ENCODE measurements around the gene FAM107B.

The FAM107B gene

GRCh38 chr10:14779001-14779651 lies 4.4 kb upstream of the FAM107B start:
- in situ Hi-C loops (cut with MboI; ENCODE audit: low sequenced_read_pairs): no loop called here

DNA sequence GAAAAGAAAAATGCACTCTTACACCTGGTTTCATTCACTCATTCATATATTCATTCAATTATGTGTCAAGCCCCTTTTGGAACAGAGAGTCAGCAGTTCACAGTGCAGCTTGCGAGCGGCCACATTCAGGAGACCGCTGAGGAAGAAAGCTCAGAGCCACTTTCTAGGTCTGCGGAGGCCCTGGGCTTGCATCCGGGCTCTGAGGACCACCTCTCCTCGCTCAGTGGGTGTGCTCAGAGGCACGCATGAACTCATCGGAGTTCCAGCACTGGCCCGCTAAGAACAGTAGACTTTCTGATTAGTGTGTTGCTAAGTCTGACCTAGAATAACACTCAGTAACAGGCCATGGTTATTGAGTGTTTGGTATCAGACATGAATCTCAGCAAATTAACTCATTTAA lies 1.8 kb upstream of the FAM107B start:
- in situ Hi-C loops (cut with MboI; ENCODE audit: low sequenced_read_pairs): no loop called here

DNA sequence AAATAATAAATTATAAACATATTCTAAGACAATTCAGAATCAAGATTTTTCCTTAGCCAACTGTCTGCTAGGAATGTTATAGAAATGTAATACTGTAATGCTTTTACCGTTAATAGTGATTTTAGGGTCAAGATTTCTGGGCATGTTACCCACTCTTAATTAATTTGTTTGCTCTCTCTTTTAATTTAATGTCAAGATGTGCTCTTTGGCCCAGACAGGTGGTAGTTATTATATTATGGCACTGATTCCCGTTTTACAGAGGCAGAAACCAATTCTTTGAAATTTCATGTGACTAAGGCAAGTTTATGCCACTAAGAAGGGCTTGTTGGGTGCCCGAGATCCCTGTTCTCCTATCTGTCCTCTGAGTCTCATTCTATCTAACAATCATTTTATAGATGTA lies 959 bp upstream of the FAM107B start:
- in situ Hi-C loops (cut with MboI; ENCODE audit: low sequenced_read_pairs): no loop called here

DNA sequence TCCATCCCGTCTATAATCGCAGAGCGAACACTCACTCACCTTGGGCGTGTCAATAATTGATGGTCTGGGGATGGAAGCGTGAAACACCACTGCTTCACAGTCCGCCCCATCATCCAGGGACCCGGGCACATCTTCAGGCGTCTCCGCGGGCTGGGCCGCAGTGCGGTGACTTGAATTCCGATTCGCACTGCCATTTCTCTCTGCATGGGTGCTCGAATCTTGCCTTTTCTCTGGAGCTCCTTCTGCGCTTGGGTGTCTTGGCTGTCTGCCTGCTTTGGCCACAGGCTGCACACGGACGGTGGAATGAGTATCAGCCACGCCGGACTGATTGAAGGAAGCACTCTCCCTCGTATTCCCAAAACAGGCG lies 500 bp downstream of the FAM107B start:
- in situ Hi-C loops (cut with MboI; ENCODE audit: low sequenced_read_pairs): no loop called here

DNA sequence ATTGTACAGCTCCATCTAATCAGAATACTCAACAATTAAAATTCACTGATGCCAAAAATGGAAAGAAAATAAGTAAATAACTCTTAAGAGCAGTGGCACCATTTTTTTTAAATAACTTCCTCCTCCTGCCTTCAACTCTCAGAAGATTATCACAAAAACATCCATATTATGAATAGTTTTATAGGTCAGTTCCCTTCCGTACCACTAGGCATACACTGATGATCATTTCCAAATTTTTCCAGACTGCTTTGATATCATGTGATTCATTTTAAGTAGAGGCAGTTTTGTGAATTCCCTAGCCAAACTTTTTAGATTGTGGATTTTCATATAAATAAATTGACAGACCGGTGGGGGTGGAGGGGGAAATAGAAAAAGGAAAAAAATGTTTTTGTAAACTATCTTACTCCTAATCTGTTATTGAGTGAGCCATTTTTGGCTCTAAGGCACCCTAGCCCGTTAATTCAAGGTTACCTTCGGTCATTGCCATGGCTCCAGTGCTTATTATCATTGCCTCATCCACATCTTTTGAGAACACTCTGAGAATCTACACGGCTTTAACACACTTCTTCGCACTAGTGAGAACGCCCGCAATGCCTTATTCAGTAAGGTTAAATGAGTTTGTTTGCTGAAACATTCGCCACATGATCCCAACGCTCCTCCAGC lies 1.0 kb downstream of the FAM107B start:
- in situ Hi-C loops (cut with MboI; ENCODE audit: low sequenced_read_pairs): no loop called here

DNA sequence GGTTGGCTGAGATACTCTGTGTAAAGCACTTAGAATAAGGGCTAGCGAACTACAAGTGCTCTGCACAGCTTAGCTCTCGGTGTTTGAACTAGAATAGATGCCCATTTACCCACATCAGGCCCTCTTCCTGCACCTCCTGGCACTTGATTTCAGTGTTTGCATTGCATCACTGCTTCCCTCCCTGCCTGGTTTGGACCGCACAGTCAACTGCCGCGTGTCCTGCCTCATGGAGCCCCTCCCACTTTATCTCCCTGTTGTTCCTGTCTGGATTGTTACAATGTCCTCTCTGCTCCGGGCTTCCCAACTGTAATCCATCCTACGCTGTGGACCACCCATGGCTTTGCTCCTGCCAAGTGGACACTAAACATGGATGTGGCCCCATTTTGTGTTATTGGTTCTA lies 2.3 kb downstream of the FAM107B start:
- in situ Hi-C loops (cut with MboI; ENCODE audit: low sequenced_read_pairs): no loop called here

GRCh38 chr10:14770927-14771326 lies 3.8 kb downstream of the FAM107B start:
- in situ Hi-C loops (cut with MboI; ENCODE audit: low sequenced_read_pairs): no loop called here

DNA sequence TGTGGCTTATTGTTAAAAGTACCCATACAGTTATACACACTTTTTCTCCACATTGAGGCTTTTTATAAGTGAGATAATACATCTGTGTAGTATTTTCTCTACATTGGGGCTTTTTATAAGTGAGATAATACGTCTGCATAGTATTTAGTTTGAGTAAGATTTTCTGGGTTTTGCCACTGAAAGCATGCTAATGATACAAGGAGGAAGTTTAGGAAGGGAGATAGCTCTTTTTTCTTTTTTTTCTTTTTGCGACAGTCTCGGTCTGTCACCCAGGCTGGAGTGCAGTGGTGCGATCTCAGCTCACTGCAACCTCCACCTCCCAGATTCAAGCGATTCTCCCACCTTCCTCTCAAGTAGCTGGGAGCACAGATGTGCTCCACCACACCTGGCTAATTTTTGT lies 13.3 kb downstream of the FAM107B start:
- in situ Hi-C loops (cut with MboI; ENCODE audit: low sequenced_read_pairs): no loop called here

DNA sequence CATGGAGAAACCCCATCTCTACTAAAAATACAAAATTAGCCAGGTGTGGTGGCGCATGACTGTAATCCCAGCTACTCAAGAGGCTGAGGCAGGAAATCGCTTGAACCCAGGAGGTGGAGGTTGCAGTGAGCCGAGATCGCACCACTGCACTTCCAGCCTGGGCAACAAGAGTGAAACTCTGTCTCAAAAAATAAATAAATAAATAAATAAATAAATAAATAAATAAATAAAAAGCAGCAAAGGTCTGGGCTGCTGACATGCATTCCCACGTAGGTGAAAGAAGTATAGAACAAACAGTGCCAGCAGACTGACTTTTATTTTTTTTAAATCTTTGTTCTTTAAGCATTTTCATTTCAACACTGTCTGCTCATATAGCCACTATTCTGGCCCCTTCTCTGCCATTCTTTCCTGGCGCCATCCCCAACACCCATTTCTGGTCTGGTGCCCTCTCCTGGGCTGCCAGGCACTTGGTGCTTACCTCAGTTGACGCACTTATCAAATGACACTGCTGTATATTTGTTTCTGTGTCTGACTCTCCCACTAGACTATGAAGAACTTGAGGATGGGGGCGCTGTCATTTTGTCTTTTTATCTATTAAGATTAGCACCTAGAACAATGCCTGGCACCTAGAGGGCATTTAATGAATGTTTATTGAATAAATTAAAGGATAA lies 15.6 kb downstream of the FAM107B start:
- in situ Hi-C loops (cut with MboI; ENCODE audit: low sequenced_read_pairs): no loop called here

GRCh38 chr10:14758451-14758850 lies 16.2 kb downstream of the FAM107B start:
- in situ Hi-C loops (cut with MboI; ENCODE audit: low sequenced_read_pairs): no loop called here

DNA sequence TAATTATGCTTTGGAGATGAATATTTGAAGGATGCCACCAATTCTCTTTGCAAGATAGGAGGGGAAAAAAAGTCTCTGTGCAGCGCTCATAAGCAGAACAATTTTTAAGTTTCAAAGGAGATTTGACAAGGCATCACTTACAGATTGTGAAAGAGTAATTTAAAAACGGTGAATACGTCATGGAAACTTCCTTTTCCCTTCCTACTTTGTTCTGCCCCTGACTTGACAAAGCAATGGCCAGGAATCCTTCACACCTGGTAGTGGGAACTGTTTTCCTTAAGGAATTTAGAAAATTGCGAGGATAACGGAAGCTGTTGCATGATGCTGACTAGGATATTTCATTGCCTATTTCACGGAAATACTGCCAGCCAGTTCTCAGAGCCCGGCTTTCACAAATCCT lies 16.7 kb downstream of the FAM107B start:
- in situ Hi-C loops (cut with MboI; ENCODE audit: low sequenced_read_pairs): no loop called here

GRCh38 chr10:14757394-14757793 lies 17.3 kb downstream of the FAM107B start:
- in situ Hi-C loops (cut with MboI; ENCODE audit: low sequenced_read_pairs): no loop called here

DNA sequence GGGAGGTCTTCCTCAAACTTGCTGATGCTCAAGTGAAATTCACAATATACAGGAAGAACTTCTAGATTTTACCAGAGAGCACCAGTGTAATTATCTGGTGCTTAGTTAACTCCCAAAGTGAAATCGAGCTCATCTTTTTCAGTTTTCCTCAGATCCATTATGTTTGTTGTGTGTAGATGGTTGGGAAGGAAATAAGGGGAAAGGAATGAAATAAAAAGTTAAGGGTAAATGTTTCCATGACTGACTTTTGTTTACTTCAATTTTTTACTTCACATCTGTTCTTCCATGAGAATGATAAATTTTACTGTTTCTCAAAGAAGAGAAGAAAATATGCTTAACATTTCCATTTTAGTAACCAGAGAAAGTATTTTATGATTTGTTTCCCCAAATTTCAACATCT lies 21.3 kb downstream of the FAM107B start:
- in situ Hi-C loops (cut with MboI; ENCODE audit: low sequenced_read_pairs): no loop called here

GRCh38 chr10:14751921-14752320 lies 22.8 kb downstream of the FAM107B start:
- in situ Hi-C loops (cut with MboI; ENCODE audit: low sequenced_read_pairs): no loop called here

DNA sequence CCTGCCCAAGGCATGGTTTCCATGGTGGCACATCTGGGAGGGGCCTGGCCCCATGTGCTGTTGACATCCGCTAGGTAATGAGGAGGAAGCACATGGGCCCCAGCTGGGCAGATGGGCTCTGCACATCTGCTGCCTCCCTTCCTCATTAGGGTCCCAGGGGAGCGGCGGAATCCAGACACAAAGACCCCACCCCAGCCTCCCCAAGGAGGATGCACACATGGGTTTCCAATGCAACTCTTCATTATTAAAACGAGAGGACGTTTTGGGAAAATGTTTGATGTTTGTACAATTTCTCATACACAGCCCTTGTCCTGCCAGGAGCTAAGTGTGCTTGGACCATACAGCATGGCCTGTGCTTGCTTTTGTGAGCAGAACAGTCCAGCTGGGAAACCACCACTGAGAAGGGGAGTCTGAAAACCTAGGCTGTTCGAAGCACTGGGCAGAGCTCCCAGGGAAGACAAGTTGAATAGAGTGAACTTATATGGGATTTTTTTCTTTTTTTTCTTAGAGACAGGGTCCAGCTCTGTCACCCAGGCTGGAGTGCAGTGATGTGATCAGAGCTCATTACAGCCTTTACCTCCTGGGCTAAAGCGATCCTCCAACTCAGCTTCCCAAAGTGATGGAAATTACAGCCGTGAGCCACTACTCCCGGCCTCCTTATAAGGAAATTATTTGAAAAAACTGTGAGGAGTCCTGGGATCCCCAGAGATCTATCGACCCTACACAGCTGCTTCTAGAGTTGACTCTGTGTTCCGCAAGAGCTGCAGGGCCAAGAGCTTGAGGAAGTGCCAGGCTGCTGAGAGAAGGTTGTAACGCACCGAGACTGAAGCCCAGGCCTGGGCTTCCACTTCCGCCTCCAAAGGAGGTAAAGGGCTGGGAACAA lies 23.4 kb downstream of the FAM107B start:
- in situ Hi-C loops (cut with MboI; ENCODE audit: low sequenced_read_pairs): no loop called here

DNA sequence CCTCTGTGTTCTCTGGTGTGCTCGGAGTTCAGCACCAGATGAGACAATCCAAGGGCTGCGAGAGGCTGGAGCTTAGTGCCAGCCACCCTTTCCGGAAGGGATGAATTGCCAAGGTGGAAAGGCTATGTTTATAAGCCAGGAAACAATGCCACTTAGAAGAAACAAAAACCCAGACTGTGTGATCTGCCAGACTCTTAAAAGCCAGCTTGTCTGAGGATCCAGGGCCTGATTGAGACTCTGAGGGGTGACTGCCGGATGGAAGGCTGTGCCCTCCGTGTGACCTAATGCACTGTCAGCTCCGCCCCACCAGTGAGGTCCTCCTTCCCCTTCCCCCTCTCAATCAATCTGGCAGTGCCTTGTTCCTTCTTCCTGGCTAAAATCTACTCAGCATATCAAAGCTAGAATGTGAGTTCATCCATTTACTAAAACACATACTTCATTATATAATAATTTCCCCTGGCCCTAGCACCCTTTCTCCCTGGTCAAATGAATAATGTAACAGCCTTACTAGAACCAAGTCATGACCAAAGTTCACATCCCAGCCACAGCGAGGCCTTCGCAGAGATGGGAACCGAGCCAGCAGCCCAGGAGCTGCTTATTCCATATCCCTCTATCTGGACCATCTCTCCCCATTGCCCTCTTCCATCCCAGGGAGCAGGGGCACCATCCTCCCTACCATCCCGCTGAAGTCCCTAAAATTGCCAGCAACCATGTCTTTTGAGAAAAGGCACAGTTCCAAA lies 25.5 kb downstream of the FAM107B start:
- in situ Hi-C loops (cut with MboI; ENCODE audit: low sequenced_read_pairs): no loop called here

GRCh38 chr10:14748441-14748840 lies 26.3 kb downstream of the FAM107B start:
- in situ Hi-C loops (cut with MboI; ENCODE audit: low sequenced_read_pairs): no loop called here

DNA sequence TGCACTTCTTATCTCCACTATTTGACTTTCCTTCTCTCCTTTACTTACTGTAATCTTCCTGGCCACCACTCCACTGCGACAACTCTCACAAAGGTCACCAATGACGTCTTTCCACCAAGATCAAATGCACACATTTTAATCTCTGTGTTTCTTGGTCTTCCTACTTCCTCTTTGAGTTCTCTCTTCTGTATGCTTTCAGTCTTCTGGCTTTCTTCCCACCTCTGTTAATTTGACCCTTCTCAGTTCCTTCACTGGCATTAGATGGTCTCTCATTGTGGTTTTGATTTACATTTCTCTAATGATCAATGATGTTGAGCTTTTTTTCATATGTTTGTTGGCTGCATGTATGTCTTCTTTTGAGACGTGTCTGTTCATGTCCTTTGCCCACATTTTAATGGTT lies 31.9 kb downstream of the FAM107B start:
- in situ Hi-C loops (cut with MboI; ENCODE audit: low sequenced_read_pairs): no loop called here

- in situ Hi-C loops (cut with MboI; ENCODE audit: low sequenced_read_pairs): no loop called here
Observed at GRCh38 chr10:14742382-14742781, 32.3 kb downstream of the FAM107B start.

DNA sequence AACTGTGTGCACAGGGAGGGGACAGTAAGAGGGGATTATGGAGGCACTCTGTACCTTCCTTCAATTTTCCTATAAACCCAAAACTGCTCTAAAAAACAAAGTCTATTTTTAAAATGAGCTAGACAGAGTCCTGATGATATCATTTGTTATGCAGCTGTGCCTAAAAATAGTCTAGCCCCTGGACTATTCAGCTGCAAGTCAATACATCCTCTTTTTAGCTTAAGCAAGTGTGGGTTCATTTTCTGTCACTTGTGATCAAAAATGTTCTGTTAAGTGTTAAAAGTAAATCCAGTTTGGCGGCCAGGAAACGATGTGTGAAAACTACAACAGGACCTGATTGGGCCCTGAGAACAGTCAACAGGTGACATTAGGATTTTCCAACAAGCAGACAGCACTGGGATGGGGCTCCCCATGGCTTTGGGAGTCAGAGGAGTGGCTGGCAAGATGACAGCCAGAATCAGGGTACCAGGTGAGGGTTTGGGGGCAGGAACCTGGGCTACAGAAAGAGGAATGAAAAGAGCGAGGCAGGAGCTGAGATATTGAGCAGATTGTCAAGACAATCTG lies 33.9 kb downstream of the FAM107B start:
- in situ Hi-C loops (cut with MboI; ENCODE audit: low sequenced_read_pairs): no loop called here
